GM21515 (cell line): ENCODE data around the gene WNT7B.

ENCODE experiments used
- ATAC-seq: cut with Tn5 transposase; IDR thresholded peaks from one replicate; pipeline ENCODE4 v1.9.1; 2021; ENCODE audit not compliant: unreplicated experiment

Gene WNT7B

DNA sequence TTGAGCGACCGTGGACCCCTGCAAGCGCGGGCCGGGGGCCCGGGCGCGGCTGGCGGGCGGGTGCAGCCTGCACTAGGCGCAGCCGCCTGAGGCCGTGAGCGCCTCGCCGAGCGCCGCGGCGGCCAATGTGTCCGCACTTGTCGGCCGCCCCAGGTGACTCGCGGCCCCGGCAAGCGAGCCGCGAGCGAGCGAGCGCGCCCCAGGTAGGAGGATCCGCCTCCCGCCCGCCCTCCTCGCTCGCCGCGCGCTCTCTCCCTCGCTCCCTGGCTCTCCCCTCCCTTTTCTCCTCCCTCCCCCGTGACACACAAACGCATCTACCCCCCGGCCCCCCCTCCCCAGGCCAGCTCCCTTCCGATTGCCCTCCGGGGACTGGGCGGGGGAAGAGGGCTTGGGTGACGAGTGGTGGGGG, at the start of gene WNT7B:
WNT7B (minus strand) TSS at position 160 of the 409 bp plus-strand sequence. CDS start 408 bp downstream, outside the sequence.
- no peak for ATAC-seq

DNA sequence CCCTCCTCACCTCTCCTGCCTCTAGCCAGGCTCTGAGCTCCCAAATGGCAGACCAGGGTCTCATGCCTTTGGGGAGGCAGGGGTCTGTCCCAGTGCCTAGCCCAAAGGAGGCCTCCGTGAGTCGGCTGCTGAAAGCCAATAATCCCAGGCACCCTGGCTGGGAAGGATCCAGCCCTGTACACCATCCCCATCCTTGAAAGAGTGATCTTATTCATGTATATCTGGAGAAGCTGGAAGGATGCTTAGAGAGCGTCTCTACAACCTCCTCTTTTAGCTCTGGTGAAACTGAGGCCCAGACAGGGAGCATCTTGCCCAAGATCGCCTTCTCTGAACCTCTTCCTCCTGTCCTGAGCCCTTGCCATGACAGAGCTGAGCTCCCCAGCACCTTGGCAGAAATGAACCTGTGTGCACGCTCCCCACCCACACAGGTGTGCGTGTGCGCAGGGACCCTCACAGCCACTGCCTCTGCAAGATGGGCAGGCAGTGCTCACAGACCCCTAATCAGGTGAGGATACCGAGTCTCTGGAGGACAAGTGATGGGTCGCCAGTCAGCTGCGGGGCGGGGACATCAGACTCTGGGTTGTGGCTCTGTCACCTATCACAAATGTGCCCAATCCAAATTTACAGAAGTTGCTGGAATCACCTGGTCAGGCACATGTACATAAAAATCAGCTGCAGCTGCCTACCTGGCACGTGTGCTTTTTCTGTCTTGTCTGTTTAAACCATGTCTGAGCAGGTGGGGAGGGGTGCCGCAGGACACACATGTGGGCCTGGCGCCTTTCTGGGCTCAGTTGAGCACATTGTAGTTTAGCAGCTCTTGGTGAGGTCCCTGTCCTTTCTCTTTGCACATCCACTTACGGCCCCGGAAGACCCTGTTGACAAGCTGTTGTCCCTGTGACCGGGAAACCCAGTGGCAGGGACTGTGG, 49.3 kb upstream of the WNT7B start:
- ATAC-seq: no peak

DNA sequence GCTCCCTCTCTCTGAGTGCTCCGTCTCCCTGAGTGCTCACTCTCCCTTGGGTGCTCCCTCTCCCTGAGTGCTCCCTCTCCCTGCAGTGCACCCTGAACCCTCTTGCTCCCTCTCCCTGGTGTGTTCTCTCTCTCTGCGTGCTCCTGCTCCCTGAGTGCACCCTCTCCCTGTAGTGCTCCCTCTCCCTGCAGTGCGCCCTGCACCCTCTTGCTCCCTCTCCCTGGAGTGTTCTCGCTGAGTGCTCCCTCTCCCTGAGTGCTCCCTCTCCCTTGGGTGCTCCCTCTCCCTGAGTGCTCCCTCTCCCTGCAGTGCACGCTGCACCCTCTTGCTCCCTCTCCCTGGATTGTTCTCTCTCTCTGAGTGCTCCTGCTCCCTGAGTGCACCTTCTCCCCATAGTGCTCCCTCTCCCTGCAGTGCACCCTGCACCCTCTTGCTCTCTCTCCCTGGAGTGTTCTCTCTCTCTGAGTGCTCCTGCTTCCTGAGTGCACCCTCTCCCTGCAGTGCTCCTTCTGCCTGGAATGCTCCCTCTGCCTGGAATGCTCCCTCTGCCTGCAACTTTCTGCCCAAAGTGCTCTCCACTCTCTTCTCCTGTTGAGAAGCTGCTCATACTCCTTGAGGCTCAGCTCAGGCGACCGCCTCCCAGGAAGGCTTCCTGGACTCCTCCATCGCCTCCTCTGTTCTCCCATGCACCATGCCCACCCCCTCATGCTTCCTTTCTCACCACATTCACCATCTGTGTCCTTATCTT, 48.4 kb upstream of the WNT7B start:
- no peak for ATAC-seq

DNA sequence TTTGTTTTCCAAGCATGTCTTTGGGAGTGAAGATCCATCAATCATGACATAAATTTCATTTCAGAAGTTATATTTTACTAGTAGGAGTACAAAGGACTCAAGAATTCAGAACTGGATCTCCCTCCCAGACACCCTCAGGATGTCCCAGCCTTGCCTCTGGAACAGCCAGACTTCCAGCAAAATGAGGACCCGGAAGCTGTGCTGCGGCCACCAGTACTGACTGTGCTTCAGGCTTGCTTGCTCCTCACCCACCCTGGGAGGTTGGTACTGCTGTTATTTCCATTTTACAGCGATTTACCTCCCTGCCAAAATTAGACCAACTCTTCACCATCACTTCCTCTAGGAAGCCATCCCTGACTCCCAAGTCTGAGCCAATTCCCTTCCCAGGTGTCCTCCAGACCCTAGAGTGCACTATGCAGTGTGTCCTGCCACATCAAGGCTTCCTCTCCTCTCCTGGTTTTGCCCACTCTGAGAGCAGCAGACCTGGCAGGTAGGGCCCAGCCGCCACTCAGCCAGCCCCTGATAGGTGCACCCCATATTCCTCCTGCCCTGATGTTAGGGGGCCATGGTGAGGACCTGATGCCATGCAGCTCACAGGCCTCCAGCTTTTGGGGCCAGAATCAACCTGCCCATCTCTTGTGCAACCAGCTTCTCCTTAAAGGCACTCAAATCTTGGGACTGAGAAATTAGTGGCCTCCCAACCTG, 47.3 kb upstream of the WNT7B start:
- no peak for ATAC-seq

DNA sequence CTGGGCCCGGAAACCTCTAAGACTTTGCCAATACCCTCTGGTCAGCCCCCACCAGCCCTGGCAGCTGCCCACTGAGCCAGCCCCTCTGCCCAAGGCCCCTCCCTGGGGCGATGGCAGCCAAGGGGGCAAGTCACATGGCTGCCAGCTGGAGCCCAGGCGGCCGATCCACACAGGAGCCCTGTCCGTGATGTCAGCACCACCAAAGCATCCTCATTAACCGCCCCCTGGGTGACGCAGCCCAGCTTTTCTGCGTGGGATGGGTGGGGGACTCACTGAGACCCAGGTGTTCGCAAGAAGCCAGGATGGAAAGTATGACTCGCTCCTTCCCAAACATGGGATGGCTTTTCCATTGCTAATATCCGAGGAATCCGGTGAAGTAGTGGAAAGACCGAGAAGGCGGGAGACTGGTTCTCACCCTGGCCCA, 46.6 kb upstream of the WNT7B start:
- no peak for ATAC-seq

DNA sequence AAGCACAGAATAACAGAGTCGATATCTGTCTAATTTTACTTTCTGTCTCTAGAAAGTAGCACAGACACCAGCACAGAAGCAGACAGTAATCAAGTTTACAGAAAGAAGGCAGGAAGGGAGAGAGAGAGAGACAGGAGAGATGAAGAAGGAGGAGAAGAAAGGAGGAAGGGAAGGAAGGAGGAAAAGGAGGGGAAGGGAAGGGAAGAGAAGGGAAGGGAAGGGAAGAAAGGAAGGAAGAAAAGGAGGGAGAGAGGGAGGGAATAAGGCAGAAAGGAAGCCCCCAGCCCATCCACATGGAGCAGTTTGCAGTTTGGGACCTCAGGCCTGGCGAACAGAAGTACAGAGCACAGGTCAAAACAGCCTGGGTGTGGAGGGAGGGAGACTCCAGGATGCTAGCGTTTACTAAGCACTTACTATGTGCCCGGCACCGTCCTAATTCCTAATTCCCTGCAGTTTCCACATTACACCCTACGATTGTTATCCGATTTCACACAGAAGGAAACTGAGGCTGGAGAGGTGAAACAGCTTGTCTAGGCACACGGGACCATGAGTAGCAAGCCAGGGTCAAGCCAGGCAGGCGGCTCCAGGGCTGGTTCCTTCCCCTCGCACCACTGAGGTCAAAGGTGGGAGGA, 46.0 kb upstream of the WNT7B start:
- ATAC-seq: no peak

GRCh38 chr22:46021577-46021976, 44.6 kb upstream of the WNT7B start:
- ATAC-seq: no peak

- ATAC-seq: no peak
Measured at GRCh38 chr22:46019351-46019750, 42.4 kb upstream of the WNT7B start.

- no peak for ATAC-seq
Measured at GRCh38 chr22:46018859-46019258, 41.9 kb upstream of the WNT7B start.

GRCh38 chr22:46017166-46017565, 40.2 kb upstream of the WNT7B start:
- ATAC-seq: no peak

GRCh38 chr22:46013460-46014416, 36.8 kb upstream of the WNT7B start:
- peak; percentile 67 for ATAC-seq

DNA sequence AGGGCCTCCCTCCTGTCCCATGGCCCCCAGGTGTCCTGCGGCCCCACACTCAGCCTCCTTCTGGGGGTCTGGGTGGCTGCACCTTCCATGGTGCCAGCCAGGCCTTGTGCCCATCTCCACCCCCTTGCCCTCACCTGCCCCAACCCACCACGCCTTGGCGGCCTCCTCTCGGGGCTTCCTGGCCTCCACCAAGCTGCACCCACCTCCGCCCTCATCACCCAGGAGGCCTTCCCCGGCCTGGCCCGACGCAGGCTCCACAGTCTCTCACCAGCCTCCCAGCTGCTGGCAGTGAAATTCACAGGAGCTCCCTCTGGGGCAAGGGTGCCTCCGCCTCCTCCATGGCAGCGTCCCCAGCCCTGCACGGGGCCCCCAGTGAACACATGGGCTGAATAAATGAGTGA, 35.9 kb upstream of the WNT7B start:
- ATAC-seq: no peak

- no peak for ATAC-seq
Measured at GRCh38 chr22:46012182-46012880, 35.4 kb upstream of the WNT7B start.

DNA sequence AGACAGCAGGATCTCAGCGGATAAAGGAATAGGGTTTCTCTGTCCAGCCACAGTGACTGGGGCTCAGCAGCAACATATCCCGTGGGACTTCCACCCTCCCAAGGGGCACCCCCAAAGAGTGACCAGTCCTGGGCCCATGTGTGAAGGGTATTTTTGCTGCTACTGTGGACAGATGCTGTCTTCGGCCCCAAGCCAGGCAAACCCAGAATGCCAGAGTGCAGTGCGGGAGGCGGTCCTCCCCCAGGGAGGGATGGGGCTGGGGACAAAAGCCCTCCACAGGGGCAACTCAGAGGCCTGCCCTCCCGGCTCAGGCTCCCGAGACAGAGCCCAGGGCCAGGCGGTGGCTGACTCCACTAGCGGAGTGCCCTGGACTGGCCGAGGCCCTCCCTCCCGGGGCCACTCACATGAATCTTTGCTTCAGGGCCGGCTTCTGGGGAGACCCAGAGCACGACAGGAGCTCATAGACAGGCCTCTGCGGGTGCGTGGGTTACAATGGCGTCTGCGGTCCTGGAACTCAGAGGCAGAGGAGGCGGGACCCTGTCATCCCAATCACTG, 34.7 kb upstream of the WNT7B start:
- no peak for ATAC-seq

DNA sequence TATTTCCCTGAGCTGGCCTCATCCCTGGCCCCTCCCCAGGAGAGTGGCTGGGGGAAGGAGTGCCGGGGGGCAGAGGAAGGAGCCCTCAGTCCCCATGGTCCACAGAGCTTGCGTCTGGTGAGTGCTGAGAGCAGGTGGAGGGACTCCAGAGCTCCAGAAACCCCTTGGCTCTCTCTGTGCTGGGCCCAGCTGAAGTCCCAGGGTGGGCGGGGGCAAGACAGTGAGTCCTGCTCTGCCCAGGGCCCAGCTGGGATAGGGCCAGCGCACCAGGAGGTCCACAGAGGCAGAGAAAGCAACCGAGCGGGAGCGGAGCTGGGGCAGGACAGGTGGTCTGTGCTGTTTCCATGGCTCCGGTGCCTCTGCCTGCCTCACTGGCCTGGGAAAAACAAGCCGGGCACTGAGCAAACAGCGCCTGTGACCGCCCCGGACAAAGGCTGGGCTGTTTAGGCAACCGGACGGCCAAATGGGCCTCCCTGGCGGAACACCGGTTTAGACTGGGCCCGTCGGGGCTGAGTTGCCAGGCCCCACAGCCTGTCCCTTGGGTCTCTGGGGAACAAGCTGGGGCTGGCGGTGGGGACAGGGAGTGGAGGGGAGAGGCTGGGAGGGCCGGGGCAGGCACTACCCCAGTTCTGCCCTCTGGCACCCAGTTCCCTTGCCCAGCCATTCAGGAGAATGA, 34.1 kb upstream of the WNT7B start:
- ATAC-seq: no peak

DNA sequence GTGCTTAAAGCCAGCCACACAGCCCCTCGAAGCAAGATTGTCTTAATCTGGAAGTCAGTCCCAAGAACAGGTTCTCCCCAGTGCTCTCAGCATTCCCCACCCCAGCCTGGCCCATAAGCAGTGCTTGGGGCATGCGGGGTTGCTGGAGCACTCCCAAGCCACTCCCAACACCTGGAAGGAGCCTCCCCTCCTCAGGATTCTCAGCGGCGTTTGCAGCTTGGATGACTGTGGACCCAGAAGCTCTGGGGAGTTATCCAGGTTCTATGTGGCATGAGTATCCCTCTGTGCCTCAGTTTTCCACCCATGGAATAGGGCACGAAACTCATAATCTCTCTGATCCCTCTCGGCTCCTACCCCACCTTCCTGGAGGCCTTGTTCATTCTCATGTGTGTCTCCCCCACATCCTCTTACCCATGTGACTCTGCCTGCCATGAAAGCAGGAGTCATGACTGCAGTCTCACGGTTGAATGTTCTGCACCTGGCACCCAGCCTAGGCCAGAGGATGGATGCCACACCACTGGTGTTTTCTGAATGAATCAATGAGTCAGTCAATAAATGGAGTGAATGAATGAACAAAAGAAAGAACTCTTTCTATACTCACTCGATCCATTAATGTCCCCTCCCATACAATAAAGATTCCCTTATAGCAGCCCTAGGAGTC, 33.4 kb upstream of the WNT7B start:
- ATAC-seq: no peak

GRCh38 chr22:46009730-46010129, 32.8 kb upstream of the WNT7B start:
- no peak for ATAC-seq
